GM21619 (cell line): ENCODE results near the gene AMPH.
"Not testable (repeated sequence)": the region's sequence is repeated elsewhere in the genome, so short reads cannot be mapped to it uniquely, and the experiment has no call there.

Experiments
- ATAC-seq: cut with Tn5 transposase; IDR thresholded peaks from one replicate; pipeline ENCODE4 v1.9.1; 2021; ENCODE audit not compliant: unreplicated experiment

The AMPH gene

DNA sequence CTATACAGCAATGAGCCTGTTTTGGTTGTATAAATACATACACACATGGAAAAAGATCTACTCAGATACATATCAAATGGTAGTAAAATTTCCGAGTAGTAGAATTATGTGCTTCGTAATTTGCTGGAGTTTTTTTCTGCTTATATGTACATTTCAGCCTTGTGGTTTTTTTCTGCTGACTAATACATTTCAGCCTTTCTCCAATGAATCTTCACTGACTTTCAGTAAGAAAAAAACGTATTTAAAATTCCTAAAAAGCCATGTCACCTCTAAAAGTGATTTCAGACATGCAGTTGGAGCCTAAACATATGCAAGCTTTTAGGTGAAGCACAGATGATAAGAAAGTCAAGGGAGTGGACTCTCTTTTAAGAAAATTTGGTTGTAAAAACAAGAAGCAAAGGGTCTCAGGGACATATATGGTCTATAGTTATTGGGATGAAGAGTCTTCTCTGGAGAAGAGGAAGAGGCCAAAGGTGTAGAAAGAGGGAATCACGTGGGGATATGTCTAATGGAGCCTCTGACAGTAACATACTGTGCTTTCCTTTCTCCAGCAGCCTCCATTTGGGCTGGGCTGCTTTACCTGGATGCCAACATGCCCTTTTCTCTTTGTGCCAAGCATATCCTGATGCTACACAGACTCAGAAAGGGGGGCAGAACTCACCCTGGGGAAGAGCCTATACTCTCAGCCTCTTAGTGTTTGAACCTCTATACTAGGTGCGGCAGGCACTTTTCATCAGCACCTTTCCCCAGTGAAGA, 2.4 kb downstream of the AMPH start:
- no peak for ATAC-seq

DNA sequence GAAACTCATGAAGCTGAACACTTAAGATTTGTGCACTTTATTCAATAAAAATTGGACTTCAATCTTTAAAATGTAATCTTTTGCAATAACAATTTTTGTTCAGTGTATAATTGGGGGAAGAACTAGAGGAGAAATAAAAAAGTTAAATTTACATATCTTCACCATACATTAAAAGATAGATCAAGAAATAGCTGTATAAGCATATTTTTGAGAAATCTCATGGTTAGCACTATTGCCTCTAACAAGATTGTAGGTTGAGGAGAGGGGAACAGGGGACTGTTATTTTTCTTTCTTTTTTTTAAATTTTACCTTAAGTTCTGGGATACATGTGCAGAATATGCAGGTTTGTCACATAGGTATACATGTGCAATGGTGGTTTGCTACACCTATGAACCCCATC, 5.3 kb downstream of the AMPH start:
- no peak for ATAC-seq

DNA sequence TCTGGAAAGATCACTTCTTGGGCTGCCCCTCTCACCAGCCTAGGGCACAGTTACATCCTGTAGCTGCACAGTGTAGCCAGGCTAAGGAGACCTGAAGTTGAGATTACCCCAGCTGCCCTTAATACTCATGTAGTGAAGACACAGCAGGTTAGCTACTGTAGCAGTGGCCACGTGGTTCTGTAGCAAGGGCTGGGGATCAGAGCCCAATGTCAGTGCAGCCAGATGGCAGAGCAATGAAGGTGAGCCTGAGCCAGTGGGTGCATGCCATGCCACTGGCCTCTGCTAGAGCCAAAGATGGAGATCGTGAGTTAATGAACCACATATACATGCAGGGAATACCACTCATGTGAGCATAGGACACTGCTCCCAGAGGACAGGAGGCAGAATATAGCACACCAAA, 15.5 kb downstream of the AMPH start:
- ATAC-seq, result no peak

DNA sequence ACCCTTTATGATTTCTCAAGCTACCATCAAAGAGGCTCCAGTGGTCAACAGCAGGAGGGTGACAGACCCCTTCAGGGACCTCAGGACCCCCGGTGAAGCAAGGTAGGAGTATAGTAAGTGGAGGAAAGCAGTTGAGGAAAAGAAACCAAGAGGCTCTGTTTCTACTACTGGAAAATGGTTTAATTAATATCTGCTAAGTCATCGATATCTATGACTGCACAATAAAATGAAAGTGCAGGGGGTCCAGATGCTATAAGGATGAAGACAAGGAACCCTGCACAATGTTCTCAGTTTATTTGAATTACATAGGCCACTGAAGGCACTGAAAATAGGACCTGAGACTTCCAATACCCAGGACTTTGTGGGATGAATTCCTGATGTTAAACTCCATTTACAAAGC, 23.7 kb downstream of the AMPH start:
- ATAC-seq, result no peak

DNA sequence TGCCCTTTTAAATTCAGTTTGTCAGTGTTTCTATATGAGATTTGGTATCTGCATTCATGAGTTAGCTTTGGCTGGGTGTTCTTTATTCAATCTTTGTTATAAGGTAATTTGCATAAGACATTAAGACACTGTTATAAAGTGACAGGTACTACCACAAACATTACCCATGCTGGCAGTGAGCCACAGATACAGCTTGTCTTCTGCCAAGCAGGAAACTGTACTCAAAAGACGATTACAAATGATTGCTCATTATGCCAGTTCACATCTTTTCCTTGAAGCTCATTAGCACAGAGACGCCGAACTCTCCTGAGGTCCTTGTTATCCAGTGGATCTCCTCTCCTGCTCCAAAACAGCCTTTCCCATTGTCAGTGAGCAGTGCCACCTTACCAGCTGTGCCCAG, 30.4 kb downstream of the AMPH start:
- no peak for ATAC-seq

DNA sequence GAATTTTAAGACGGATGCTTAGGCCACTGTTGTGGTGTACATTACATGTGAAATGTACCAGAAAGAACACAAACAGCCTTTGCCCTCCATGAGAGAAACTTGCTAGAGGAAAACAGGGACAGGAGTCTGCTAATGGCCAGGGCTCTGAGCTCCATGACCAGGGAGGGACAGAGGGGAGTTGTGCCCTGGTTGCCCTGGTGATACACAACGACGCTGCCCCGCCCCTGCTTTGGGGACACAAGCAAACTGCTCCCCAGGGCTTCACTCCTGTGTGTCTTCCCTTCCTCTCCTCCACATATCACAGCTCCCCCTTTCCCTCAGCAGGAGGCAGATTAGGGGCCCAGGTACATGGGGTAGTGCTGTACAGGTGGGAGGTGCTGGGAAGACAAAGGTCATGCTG, 36.2 kb downstream of the AMPH start:
- no peak for ATAC-seq

DNA sequence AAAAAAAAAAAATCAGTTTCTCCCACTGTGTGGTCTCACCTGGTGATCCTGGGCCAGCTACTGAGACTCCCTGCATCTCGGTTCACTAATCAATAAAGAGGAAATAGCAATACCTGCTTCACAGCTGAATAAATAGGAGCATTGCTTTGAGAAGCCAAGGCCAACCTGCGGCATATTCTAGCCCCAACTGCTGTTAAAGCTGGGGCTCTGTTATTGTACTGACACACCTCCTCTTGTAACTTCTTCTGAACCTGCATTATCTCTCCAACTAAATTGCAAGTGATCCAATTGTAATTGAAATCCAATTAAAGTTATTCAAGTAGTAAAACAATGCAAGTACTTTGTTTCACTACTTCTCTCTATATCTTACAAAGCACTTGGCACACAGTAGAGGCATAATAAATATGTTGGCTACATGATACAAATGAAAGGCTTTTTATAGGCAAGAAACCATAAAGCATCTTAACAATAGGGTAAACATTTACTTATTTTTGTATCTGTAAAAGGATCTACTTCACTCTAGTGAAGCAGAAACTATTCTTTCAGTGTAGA, 38.4 kb downstream of the AMPH start:
- no peak for ATAC-seq

DNA sequence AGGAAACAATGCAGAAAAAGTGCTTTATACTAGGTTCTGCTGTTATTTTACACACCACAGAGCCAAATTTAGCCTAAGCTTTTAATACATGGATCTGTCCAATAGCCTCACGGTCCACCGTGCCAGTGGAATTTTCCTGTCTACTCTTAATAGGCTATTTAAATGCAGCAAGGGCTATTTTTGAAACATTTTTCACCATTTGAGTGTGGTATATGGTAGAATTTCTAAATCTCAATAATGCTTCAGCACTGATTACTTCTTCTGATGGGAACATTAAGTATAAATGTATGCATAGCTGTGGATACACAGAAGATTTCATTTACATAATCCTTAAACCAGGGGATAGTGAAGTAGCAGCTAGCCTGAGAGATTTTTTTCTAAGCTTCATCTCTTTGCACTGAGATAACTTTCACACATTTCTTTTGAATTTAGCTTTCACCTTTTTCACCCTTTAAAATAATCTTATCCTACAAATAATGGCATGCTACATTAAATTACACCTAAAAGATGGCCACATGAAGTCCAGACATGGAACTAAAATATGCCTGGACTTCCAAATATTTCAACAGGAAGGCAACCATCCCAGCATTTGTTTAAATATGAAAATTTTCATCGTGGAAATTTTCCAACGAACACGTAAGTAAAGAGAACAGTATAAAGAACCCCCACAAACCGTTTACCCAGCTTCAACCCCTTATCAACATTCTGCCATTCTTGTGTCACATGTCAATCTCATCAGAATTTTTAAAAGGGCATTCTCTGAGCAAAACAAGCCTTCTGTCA, 45.4 kb downstream of the AMPH start:
- no peak for ATAC-seq

DNA sequence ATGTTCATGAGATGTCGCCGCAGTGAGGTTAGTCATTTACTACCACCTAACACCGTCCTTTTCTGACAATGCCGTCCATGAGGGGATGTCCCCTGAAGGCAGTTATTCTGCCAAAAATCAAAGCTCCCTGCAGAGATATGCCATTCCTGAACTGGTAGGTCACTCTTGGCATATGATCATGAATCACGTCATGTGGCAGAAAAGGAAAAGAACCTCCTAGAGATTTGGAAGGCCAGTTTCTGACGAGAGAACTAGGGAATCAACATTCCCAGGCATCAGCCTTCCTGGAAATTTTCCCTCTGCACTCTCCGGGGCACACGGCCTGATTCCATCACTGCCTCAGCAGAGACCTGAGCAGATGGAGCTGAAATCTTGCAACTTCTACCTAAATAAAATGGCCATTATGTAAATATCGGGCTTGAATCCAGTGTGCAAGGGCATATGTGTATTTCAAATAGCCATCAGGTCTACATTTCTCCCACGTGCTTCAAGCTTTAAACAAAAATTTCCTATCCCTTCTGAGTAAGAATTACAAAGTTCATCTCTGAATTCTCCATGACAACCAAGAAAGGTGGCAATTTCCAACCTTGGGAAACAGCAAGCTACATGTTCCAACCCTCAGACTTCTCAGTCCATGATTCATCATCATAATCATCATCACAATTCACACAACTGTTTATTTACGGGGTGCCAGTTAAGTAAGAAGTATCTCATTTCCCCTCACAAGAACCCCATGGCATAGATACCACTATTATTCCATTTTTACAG, 46.5 kb downstream of the AMPH start:
- ATAC-seq, result no peak

DNA sequence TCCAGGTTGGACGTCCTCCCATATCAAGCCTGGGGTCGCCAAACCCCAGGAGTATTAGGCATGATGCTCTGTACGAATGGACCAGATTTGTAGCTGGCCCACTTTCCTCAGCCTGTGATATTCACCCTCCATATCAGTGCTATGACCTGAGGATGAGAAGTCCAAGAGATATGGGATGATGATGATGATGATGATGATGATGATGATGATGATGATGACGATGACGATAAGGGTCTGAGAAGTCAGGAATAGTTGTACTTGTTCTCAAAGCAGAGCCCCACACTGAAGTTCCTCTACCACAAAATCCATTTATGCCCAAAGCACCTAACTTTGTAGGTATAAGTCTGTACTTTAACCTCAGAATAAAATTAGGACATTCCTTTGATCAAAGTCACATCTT, 50.7 kb downstream of the AMPH start:
- no peak for ATAC-seq

DNA sequence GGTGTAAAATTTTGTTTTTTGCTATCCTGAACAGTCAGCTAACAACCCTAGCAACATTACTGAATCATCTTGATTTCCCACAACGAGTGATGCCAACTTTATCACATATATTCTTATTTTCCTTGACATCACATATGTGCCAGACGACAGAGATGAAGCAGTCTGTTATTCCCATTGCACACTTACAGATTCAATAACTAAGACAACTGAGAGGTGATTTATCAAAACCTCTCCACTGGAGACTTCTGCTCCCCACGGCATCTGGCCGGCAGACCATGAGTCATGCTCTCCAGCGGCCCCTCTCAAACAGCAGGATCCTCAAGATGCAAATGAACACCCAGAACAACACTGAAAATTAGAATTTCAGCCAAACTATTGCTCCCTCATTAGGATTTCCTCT, 57.1 kb downstream of the AMPH start:
- ATAC-seq, result no peak

DNA sequence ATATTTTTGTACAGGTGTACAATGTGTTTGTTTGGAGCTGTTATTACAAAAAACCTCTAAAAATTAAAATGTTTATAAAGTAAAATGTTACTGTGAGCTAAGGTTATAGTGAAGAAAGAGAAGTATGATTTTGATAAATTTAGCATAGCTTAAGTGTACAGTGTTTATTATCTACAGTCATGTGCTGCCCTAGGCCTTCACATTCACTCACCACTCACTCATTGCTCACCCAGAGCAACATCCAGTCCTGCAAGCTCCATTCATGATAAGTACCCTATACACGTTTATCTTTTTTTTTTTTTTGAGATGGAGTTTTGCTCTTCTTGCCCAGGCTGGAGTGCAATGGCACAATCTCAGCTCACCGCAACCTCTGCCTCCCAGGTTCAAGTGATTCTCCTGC, 59.6 kb downstream of the AMPH start:
- not testable (repeated sequence) for ATAC-seq

DNA sequence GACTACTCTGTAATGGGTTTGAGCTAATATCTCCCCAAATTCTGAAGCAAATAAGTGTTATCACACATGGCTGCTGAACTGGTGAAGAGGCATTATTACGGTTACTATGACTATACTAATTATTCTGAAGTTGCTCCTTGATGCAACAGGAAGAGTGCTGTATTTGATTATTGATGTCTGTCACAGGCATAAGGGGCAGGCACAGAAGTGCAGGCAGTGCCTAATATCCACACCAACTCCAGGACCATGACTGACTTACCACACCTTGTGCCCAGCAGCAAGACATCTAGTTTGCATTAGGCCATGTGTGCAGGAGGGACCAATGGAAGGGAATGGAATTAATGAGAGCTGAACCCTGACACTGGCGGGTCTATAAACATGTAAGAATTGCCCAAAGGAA, 62.7 kb downstream of the AMPH start:
- no peak for ATAC-seq

DNA sequence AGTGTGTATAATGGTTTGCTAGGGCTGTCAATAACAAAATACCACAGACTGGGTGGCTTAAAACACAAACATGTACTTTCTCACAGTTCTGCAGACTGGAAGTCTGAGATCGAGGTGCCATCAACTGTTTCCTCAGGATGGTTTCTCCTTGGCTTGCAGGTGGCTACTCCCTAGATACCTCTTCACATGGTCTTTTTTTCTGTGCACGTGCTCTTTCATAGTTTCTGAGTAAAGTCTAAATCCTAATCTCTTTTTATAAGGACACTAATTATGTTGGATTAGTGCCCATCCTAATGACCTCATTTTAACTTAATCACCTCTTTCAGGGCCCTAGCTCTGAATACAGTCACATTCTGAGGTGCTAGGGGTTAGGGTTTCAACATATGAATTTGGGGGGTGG, 65.9 kb downstream of the AMPH start:
- ATAC-seq, result no peak

DNA sequence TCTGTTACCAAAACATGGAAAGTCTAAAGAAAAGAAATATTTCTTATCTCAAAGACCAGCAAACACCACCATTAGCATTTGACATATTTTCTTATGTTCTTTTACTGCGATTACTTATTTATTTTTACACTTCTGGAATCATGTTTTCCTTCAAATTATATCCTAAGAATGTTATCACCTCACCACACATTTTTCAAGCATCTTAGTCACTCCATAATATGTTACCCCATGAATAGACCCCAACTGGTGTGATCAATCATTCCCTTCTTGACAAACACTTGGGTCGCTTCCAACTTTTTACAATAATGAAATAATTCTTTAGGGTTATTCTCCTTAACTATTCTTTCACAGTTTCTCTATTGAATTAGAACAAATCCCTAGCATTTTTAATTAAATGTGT, 67.4 kb downstream of the AMPH start:
- no peak for ATAC-seq

DNA sequence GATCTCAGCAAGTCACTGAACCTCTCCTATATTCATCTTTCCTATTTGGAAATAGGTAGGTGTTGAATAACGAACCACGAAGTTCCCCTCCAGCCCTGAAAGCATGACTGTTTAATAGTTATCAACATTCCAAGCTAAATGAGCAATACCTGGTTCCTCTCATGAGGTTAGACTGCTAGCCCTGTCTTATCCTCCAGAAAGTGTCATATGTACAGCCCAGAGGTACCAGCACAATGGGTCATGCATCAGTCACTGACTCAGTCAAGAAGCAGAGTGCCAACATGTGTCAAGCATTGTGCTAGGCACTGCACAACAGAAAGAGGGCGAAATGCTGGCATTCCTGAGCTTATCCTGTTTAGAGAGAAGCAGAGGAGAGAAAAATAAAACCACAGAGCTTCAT, 70.0 kb downstream of the AMPH start:
- no peak for ATAC-seq

DNA sequence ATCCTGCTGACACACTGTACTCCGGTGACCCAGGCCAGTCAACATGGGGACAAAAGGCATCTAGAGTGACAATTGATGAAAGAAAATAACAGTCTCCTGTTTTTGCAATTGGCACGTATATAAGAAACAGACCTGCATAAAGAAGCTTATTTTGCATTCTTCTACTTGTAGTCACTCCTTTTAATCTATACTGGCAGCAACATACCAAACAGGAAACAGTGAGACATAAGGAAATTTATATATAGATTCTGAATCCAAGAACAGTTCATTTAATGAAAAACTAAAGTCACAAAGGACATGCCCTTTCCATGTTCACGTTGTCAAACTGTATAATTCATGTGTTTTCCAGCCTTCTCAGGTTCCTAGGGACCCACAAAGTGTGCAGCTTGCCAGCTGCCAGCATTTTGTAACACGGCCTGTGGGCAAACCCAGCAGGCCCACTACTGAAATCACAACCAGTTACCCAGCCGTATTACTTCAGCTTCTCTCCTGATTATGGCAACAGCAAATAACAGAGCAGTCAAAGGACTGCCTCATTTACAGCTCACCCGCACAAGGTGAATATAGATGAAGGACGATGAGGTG, 72.3 kb downstream of the AMPH start:
- ATAC-seq, result no peak

DNA sequence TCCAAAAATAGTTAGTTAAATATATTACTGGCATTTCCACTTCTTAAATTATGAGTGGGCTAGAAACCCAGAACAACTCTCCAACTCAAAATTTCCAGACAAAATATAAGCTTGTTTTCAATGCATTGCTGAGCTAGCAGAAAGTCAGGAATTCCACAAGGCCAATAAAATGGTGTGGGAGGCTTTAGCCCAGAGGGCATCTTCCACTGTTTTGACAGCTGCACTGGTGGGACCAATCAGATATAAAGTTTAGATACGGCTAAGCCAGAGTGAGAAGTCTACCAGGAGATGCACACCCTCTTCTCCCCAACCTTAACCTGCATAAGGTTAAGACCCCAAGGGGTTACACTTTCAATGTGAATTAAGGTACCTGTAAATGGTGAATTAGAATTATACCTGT, 76.6 kb downstream of the AMPH start:
- ATAC-seq, result no peak

DNA sequence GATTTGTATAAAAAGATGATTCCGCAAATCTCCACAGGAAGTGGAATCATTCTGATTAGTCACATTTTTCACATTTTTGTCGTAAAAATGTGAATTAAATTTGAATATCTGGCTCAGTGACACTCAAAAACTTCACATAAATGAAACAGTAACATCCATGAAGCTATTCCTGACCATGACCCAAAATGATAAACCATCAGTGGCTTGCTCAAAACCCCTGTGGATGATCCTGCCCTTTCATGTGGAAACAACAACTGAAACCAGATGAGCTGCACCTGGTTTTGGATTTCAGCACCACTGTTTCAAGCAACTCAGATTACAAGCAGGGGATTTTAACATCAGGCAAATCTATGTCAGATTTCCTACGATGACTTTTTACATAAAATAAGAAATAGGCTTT, 80.3 kb downstream of the AMPH start:
- no peak for ATAC-seq

DNA sequence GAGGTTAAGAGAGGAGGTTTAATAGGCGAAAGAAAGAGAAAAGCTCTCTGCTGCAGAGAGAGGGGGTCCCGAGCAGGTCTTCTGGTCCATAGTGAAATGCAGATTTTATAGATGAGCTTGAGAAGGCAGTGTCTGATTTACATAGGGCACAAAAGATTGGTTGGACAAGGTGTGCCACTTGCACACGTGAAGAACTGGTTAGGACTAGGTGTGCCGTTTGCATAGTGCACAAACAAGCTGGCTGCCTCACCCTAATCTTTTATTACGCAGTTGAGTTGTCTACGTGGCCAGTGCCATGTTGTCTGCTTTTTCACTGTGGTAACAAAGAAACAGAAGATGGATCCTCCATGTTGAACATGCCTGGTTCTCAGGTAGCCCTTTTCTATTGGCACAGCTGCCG, 82.6 kb downstream of the AMPH start:
- ATAC-seq, result no peak

DNA sequence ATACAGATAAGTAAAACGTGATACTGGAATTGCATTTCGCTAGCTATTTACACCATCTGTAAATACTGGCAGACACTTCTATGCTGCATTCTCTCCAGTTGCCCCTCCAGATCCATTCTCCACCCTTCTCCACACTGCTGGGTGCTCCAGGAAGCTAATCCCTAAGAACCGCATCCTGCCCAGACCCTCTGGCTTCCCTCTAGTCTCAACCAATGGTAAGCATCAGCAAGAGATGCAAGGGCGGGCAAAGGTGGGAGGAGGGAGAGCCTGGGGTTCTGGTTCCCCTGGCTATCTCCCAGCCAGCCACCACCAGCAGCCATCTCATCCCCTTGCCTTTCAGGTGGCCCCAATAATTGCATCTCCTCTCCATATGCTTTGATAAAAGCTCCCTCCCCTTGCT, 84.4 kb downstream of the AMPH start:
- ATAC-seq, result no peak
